Measurements from ENCODE around the gene ZFYVE21. TPM values are rescaled to one million over a fixed set of nuclear protein-coding genes. Genes with fewer than 3 reads are reported as not detected.

ZFYVE21 gene
- total RNA-seq, 2 experiments from 2014 or later, result 16.9 to 17.2 TPM

- POLR2A ChIA-PET, result no interaction called here
- H3K4me3 Mint-ChIP-seq, result no peak overlapping the region
- peaks cover 4% of the 10 kb centered on the region for H3K36me3 Mint-ChIP-seq (ENCODE audit: low read depth)
- H3K27ac Mint-ChIP-seq, result peak overlapping the region; percentile 13
- no peak for DNase-seq
- no peaks in the 10 kb centered on the region for H3K9me3 Mint-ChIP-seq
- H3K4me1 Mint-ChIP-seq, result peaks cover 40% of the 10 kb centered on the region
- H3K27me3 Mint-ChIP-seq, result no peaks in the 10 kb centered on the region
- CTCF ChIA-PET, result interaction anchor here (0.7 kb wide), 1 partner anchor 11 kb away, joined by 4 read pairs; no protein-coding TSS in a partner anchor
Measured at GRCh38 chr14:103711516-103712431, 3.8 kb upstream of the ZFYVE21 start.

GRCh38 chr14:103712633-103713247 is 2.9 kb upstream of the ZFYVE21 start:
- peaks cover 4% of the 10 kb centered on the region for H3K36me3 Mint-ChIP-seq (ENCODE audit: low read depth)
- POLR2A ChIA-PET, result no interaction called here
- CTCF ChIA-PET, result interaction anchor here (1.2 kb wide), 1 partner anchor 14 kb away, joined by 3 read pairs; no protein-coding TSS in a partner anchor
- no peaks in the 10 kb centered on the region for H3K27me3 Mint-ChIP-seq
- no peak for DNase-seq
- H3K4me3 Mint-ChIP-seq, result peak overlapping the region; percentile 22
- peak overlapping the region; percentile 93 for H3K27ac Mint-ChIP-seq
- peaks cover 49% of the 10 kb centered on the region for H3K4me1 Mint-ChIP-seq
- no peaks in the 10 kb centered on the region for H3K9me3 Mint-ChIP-seq

GRCh38 chr14:103713304-103714062 is 2.1 kb upstream of the ZFYVE21 start:
- Mint-ChIP-seq H3K4me1 (peaks cover 55% of the 10 kb centered on the region), H3K27me3 (no peaks in the 10 kb centered on the region), H3K9me3 (no peaks in the 10 kb centered on the region), H3K27ac (peak overlapping the region; percentile 93), H3K4me3 (peak overlapping the region; percentile 97), H3K36me3 (ENCODE audit: low read depth) (peaks cover 4% of the 10 kb centered on the region)
- CTCF ChIA-PET, result interaction anchor here (1.2 kb wide), 1 partner anchor 15 kb away, joined by 3 read pairs; no protein-coding TSS in a partner anchor
- POLR2A ChIA-PET, result interaction anchor here (0.7 kb wide), 1 partner anchor 11 kb away, joined by 3 read pairs; no protein-coding TSS in a partner anchor
- DNase-seq, result no peak

- peak overlapping the region; percentile 93 for H3K27ac Mint-ChIP-seq
- peaks cover 4% of the 10 kb centered on the region for H3K36me3 Mint-ChIP-seq (ENCODE audit: low read depth)
- H3K4me3 Mint-ChIP-seq, result peak overlapping the region; percentile 97
- ChIA-PET CTCF (interaction anchor here (0.6 to 1.2 kb wide), 3 partner anchors 12 to 47 kb away, joined by 3 read pairs; no protein-coding TSS in a partner anchor), POLR2A (interaction anchor here (0.7 kb wide), 1 partner anchor 12 kb away, joined by 3 read pairs; no protein-coding TSS in a partner anchor)
- DNase-seq, result no peak
- H3K27me3 Mint-ChIP-seq, result no peaks in the 10 kb centered on the region
- peaks cover 60% of the 10 kb centered on the region for H3K4me1 Mint-ChIP-seq
- H3K9me3 Mint-ChIP-seq, result no peaks in the 10 kb centered on the region
Measured at GRCh38 chr14:103714063-103714724, 1.4 kb upstream of the ZFYVE21 start.

GRCh38 chr14:103716091-103716801 is 636 bp downstream of the ZFYVE21 start:
- DNase-seq, result peak; percentile 28
- Mint-ChIP-seq H3K36me3 (ENCODE audit: low read depth) (peaks cover 3% of the 10 kb centered on the region), H3K27me3 (no peaks in the 10 kb centered on the region), H3K27ac (no peak overlapping the region), H3K4me1 (peaks cover 67% of the 10 kb centered on the region), H3K4me3 (peak overlapping the region; percentile 97), H3K9me3 (no peaks in the 10 kb centered on the region)
- ChIA-PET POLR2A (no interaction called here), CTCF (interaction anchor here (1.2 to 1.5 kb wide), 2 partner anchors 14 to 25 kb away, joined by 3 read pairs; no protein-coding TSS in a partner anchor)

- peaks cover 61% of the 10 kb centered on the region for H3K4me1 Mint-ChIP-seq
- DNase-seq, result no peak
- CTCF ChIA-PET, result no interaction called here
- no peaks in the 10 kb centered on the region for H3K27me3 Mint-ChIP-seq
- POLR2A ChIA-PET, result no interaction called here
- H3K36me3 Mint-ChIP-seq (ENCODE audit: low read depth), result peaks cover 3% of the 10 kb centered on the region
- H3K27ac Mint-ChIP-seq, result no peak overlapping the region
- no peaks in the 10 kb centered on the region for H3K9me3 Mint-ChIP-seq
- peak overlapping the region; percentile 97 for H3K4me3 Mint-ChIP-seq
Measured at GRCh38 chr14:103716899-103717411, 1.3 kb downstream of the ZFYVE21 start.

DNA sequence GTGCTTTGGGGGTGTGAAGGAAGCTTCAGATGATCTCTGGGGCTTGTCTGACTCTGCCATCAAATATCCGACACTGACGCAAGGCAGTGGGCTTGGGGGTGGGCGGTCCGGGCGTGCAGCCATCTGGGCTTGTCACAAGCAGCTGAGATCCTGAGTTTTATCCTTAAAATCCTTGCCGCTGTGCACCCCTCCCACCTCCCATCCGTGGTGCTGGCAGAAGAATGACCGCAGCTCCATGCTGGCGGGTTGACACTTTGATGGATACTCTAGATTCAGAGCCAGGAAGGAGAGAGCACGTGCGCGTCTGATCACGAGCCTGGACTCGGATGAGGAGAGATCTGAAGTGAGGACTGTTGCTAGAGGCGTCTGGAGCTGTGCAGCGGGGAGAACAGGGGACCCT is 3.0 kb downstream of the ZFYVE21 start:
- Mint-ChIP-seq H3K27me3 (no peaks in the 10 kb centered on the region), H3K4me3 (no peak overlapping the region), H3K4me1 (peaks cover 46% of the 10 kb centered on the region), H3K9me3 (no peaks in the 10 kb centered on the region), H3K27ac (no peak overlapping the region), H3K36me3 (ENCODE audit: low read depth) (peaks cover 3% of the 10 kb centered on the region)
- no peak for DNase-seq
- ChIA-PET CTCF (interaction anchor here (0.6 to 1.0 kb wide), 2 partner anchors 26 to 93 kb away, joined by 3 to 6 read pairs; no protein-coding TSS in a partner anchor), POLR2A (no interaction called here)

GRCh38 chr14:103719751-103720150 is 4.1 kb downstream of the ZFYVE21 start:
- Mint-ChIP-seq H3K27ac (no peak overlapping the region), H3K4me1 (peaks cover 38% of the 10 kb centered on the region), H3K4me3 (no peak overlapping the region), H3K36me3 (ENCODE audit: low read depth) (peaks cover 3% of the 10 kb centered on the region), H3K27me3 (no peaks in the 10 kb centered on the region), H3K9me3 (no peaks in the 10 kb centered on the region)
- ChIA-PET CTCF (interaction anchor here (1.2 kb wide), 1 partner anchor 190 kb away, joined by 3 read pairs; no protein-coding TSS in a partner anchor), POLR2A (no interaction called here)
- no peak for DNase-seq

GRCh38 chr14:103721334-103722120 is 5.9 kb downstream of the ZFYVE21 start:
- ChIA-PET CTCF (interaction anchor here (1.3 kb wide), 1 partner anchor 10 kb away, joined by 4 read pairs; no protein-coding TSS in a partner anchor), POLR2A (no interaction called here)
- no peak for DNase-seq
- Mint-ChIP-seq H3K4me1 (peaks cover 35% of the 10 kb centered on the region), H3K27me3 (no peaks in the 10 kb centered on the region), H3K9me3 (no peaks in the 10 kb centered on the region), H3K27ac (no peak overlapping the region), H3K36me3 (ENCODE audit: low read depth) (no peaks in the 10 kb centered on the region), H3K4me3 (no peak overlapping the region)

- Mint-ChIP-seq H3K36me3 (ENCODE audit: low read depth) (no peaks in the 10 kb centered on the region), H3K4me1 (peaks cover 15% of the 10 kb centered on the region), H3K27ac (no peak overlapping the region), H3K4me3 (no peak overlapping the region), H3K27me3 (no peaks in the 10 kb centered on the region), H3K9me3 (no peaks in the 10 kb centered on the region)
- POLR2A ChIA-PET, result no interaction called here
- CTCF ChIA-PET, result no interaction called here
- no peak for DNase-seq
Measured at GRCh38 chr14:103723748-103724081, 8.1 kb downstream of the ZFYVE21 start.

GRCh38 chr14:103724116-103724515 is 8.5 kb downstream of the ZFYVE21 start:
- H3K4me1 Mint-ChIP-seq, result peaks cover 13% of the 10 kb centered on the region
- no peak overlapping the region for H3K4me3 Mint-ChIP-seq
- no peak overlapping the region for H3K27ac Mint-ChIP-seq
- no peaks in the 10 kb centered on the region for H3K36me3 Mint-ChIP-seq (ENCODE audit: low read depth)
- H3K9me3 Mint-ChIP-seq, result no peaks in the 10 kb centered on the region
- CTCF ChIA-PET, result no interaction called here
- POLR2A ChIA-PET, result no interaction called here
- DNase-seq, result no peak
- H3K27me3 Mint-ChIP-seq, result no peaks in the 10 kb centered on the region

Measured in activated CD4-positive, alpha-beta T cell treated with anti-CD3 and anti-CD28 coated beads, Interleukin-2, amount 10 ng/mL, durations not matched to agents 7 days and 5 days (primary cell).